Keratinocyte (primary cell): ENCODE data around the gene CHD8. TPM values are rescaled to one million over a fixed set of nuclear protein-coding genes. Genes with fewer than 3 reads are reported as not detected.

Experiments
- DNase-seq: peaks from one replicate; pipeline ENCODE4 v3.0.0-alpha.2; 2011; ENCODE audit warnings: low read depth, missing footprints, low spot score
- FAIRE-seq: peaks from 2 replicates; lab custom pipeline; 2011; peaks lifted over from hg19 to GRCh38; lab: Jason Lieb, UNC
- H2AFZ ChIP-seq: 2 replicates; pipeline ENCODE4 v1.6.0; 2012; ENCODE audit warnings: low read length, control low read depth, inconsistent platforms; ENCODE audit not compliant: control insufficient read depth
- H3K27ac ChIP-seq: 2 replicates; pipeline ENCODE4 v1.5.1; 2011; ENCODE audit warnings: low read length; ENCODE audit not compliant: control insufficient read depth, insufficient read depth
- H3K27me3 ChIP-seq: 3 replicates; pipeline ENCODE4 v1.6.0; 2011; ENCODE audit warnings: low read length; ENCODE audit not compliant: control insufficient read depth, insufficient read depth; ENCODE audit errors: extremely low read depth
- H3K36me3 ChIP-seq, 2 experiments: 2 replicates in 1 of 2; 3 replicates in 1 of 2; pipeline ENCODE4 v1.5.1; 2011; ENCODE audit warnings: low read length in 2 of 2, mild to moderate bottlenecking in 1 of 2; ENCODE audit not compliant: control insufficient read depth in 2 of 2, insufficient read depth in 2 of 2; ENCODE audit errors: extremely low read depth in 1 of 2
- H3K4me1 ChIP-seq: 3 replicates; pipeline ENCODE4 v1.5.1; 2011; ENCODE audit warnings: low read length; ENCODE audit not compliant: control insufficient read depth, insufficient read depth; ENCODE audit errors: extremely low read depth
- H3K4me2 ChIP-seq: 3 replicates; pipeline ENCODE4 v1.6.0; 2011; ENCODE audit warnings: low read depth, low read length; ENCODE audit not compliant: control insufficient read depth, insufficient read depth; ENCODE audit errors: extremely low read depth
- H3K4me3 ChIP-seq, 3 experiments: fragments of 200-600 bp in 1 of 3; sonication (generic) in 1 of 3; 2 replicates in 2 of 3; 3 replicates in 1 of 3; pipeline ENCODE4 v1.5.1; 2011 to 2016; ENCODE audit warnings: low read length in 3 of 3, mild to moderate bottlenecking in 3 of 3, control low read depth in 2 of 3, inconsistent platforms in 1 of 3, low read depth in 1 of 3, mixed read lengths in 1 of 3, mixed run types in 1 of 3, moderate library complexity in 1 of 3; ENCODE audit not compliant: control insufficient read depth in 2 of 3, insufficient read depth in 2 of 3; ENCODE audit errors: extremely low read depth in 1 of 3
- H3K79me2 ChIP-seq: 2 replicates; pipeline ENCODE4 v1.6.0; 2012; ENCODE audit warnings: low read length; ENCODE audit not compliant: control insufficient read depth, insufficient read depth
- H3K9ac ChIP-seq: 3 replicates; pipeline ENCODE4 v1.6.0; 2011; ENCODE audit warnings: low read length; ENCODE audit not compliant: control insufficient read depth, insufficient read depth; ENCODE audit errors: extremely low read depth
- H3K9me1 ChIP-seq: 3 replicates; pipeline ENCODE4 v1.6.0; 2011; ENCODE audit warnings: low read length; ENCODE audit not compliant: control insufficient read depth, insufficient read depth; ENCODE audit errors: extremely low read depth
- H3K9me3 ChIP-seq: 2 replicates; pipeline ENCODE4 v1.5.1; 2012; ENCODE audit warnings: low read depth, low read length; ENCODE audit not compliant: control insufficient read depth
- H4K20me1 ChIP-seq: 3 replicates; pipeline ENCODE4 v1.6.0; 2011; ENCODE audit warnings: low read length; ENCODE audit not compliant: control insufficient read depth, insufficient read depth; ENCODE audit errors: extremely low read depth
- CTCF ChIP-seq, 3 experiments: IDR thresholded peaks in 1 of 3; conservative IDR thresholded peaks in 1 of 3; optimal IDR thresholded peaks in 1 of 3; 2 replicates in 2 of 3; 3 replicates in 1 of 3; pipeline versions ENCODE3 to v1.5.1; 2011; ENCODE audit warnings: low read length in 3 of 3, mild to moderate bottlenecking in 3 of 3, moderate library complexity in 2 of 3, control low read depth in 1 of 3, inconsistent platforms in 1 of 3; ENCODE audit not compliant: insufficient read depth in 2 of 3; ENCODE audit errors: extremely low read depth in 1 of 3
- EZH2 ChIP-seq: IDR thresholded peaks from one replicate; pipeline ENCODE4 v1.6.1; 2012; ENCODE audit warnings: inconsistent platforms, mild to moderate bottlenecking, low read length, moderate library complexity
- dilution Hi-C: fragments of 300-500 bp; cut with MboI; formaldehyde crosslinking; loops from one replicate; pipeline ENCODE4 v1.7.0; 2020; ENCODE audit warnings: low sequenced_read_pairs; ENCODE audit not compliant: extremely low pct_ligation_motif_present
- polyA plus RNA-seq, 5 experiments: library from polyadenylated mRNA; depleted of rRNA in 3 of 5; stranded (reverse) in 3 of 5; stranded (forward) in 1 of 5; unstranded in 1 of 5; fragments of >200 nt; gene quantifications; 1 replicate in 1 of 5; 2 replicates in 3 of 5; 3 replicates in 1 of 5; pipeline versions ENCODE4 v1.2.1 to v1.2.3, GENCODE V29; 2011 to 2012; ENCODE audit warnings: missing spikeins in 2 of 5, low read depth in 1 of 5, low replicate concordance in 1 of 5

Gene CHD8
- polyA plus RNA-seq, 1 donor (not counting 4 experiments of a cell fraction or from before 2014, with no cell fraction given), result 24.7 TPM

DNA sequence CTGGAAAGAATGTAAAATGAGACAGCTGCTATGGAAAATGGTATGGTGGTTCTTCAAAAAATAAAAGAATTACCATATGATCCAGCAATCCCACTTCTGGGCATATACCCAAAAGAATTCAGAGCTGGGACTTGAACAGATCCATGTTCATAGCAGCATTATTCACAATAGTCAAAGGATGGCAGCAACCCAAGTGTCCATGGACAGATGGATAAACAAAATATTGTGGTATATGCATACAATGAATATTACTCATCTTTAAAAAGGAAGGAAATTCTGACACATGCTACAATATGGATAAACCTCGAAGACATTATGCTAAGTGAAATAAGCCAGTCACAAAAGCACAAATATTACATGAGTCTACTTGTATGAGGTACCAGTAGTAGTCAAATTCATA, 11.7 kb upstream of the CHD8 start:
- H3K79me2 ChIP-seq, result no peaks in the 10 kb centered on the region
- DNase-seq (no peak), FAIRE-seq (no peak)
- H3K27ac ChIP-seq, result no peak overlapping the region
- peaks cover 0 to 3% of the 10 kb centered on the region in 2 experiments for H3K36me3 ChIP-seq
- no peak overlapping the region for H2AFZ ChIP-seq
- H3K9ac ChIP-seq, result no peak overlapping the region
- no peaks in the 10 kb centered on the region for H3K27me3 ChIP-seq
- H3K4me3 ChIP-seq, result no peak overlapping the region
- H3K4me1 ChIP-seq, result no peaks in the 10 kb centered on the region
- dilution Hi-C loops, result no loop called here
- H4K20me1 ChIP-seq, result no peaks in the 10 kb centered on the region
- no peaks in the 10 kb centered on the region for H3K9me3 ChIP-seq
- H3K9me1 ChIP-seq, result no peaks in the 10 kb centered on the region
- TF ChIP-seq CTCF (optimal IDR thresholded peaks at IDR 0.05 in 1 of 3, IDR thresholded peaks at IDR 0.05 in 1 of 3, conservative IDR thresholded peaks at IDR 0.05 in 1 of 3; ENCODE audit: extremely low read depth in 1 of 3, insufficient read depth in 2 of 3, low read length in 3 of 3), result no peak
- TF ChIP-seq EZH2, result no peak
- no peak overlapping the region for H3K4me2 ChIP-seq

DNA sequence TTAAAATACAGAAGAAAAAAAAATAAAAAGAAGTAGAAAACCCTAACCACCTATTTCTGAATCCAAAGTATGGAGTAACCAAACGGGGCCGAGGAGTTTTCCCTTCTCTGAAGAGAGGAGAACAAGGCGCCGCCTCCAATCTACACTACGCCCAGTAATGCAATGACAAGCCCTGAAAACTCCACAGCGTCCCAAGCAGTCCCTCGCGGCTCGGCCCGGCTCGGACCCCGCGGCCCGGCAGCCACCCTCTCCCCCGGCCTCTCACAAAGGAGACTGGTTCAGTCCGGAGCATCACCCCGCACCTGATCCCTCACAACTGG, 371 bp downstream of the CHD8 start:
- Histone ChIP-seq H3K9me3 (no peaks in the 10 kb centered on the region), H3K4me2 (peak overlapping the region; percentile 96), H3K9ac (peak overlapping the region; percentile 96), H3K79me2 (peaks cover 52% of the 10 kb centered on the region), H3K9me1 (no peaks in the 10 kb centered on the region), H3K4me3 (peak overlapping the region; percentile 94 to 98 (median 95)), H3K4me1 (peaks cover 14% of the 10 kb centered on the region), H3K36me3 (no peaks in the 10 kb centered on the region), H3K27ac (peak overlapping the region; percentile 87), H3K27me3 (no peaks in the 10 kb centered on the region), H4K20me1 (no peaks in the 10 kb centered on the region), H2AFZ (peak overlapping the region; percentile 89)
- dilution Hi-C loops, result no loop called here
- FAIRE-seq (no peak), DNase-seq (no peak)
- TF ChIP-seq CTCF (optimal IDR thresholded peaks at IDR 0.05 in 1 of 3, IDR thresholded peaks at IDR 0.05 in 1 of 3, conservative IDR thresholded peaks at IDR 0.05 in 1 of 3; ENCODE audit: extremely low read depth in 1 of 3, insufficient read depth in 2 of 3, low read length in 3 of 3) (no peak), EZH2 (no peak)
